AG04450 (cell line): ENCODE results near the gene RUFY3. TPM values are rescaled to one million over a fixed set of nuclear protein-coding genes. Genes with fewer than 3 reads are reported as not detected.

Experiments used
- CTCF ChIA-PET: fragments of 300-600, 350-600 bp; formaldehyde crosslinking; extraction: SDS; loops from one replicate; lab custom pipeline; 2022; ENCODE audit warnings: antibody characterized with exemption, inconsistent platforms; lab: Charles Lee
- POLR2A ChIA-PET: fragments of 350-600 bp; formaldehyde crosslinking; extraction: SDS; loops from one replicate; lab custom pipeline; 2021; ENCODE audit warnings: antibody characterized with exemption, inconsistent platforms; lab: Yijun Ruan, JAX
- DNase-seq: peaks from one replicate; pipeline ENCODE4 v3.0.0-alpha.2; 2011; ENCODE audit warnings: low read depth, low spot score
- H3K27ac ChIP-seq: one replicate; pipeline ENCODE4 v1.5.1; 2012; ENCODE audit warnings: low read depth, low read length, control low read depth
- H3K27me3 ChIP-seq: one replicate; pipeline ENCODE4 v1.6.0; 2012; ENCODE audit warnings: low read length; ENCODE audit not compliant: control insufficient read depth, insufficient read depth
- H3K4me3 ChIP-seq: 2 replicates; pipeline ENCODE4 v1.5.1; 2011; ENCODE audit warnings: mild to moderate bottlenecking, low read depth, low read length, control low read depth
- H3K9me3 ChIP-seq: 2 replicates; pipeline ENCODE4 v1.5.1; 2012; ENCODE audit warnings: low read length; ENCODE audit not compliant: control insufficient read depth, insufficient read depth
- polyA plus RNA-seq: library from polyadenylated mRNA; depleted of rRNA; stranded (reverse); fragments of >200 nt; gene quantifications from 2 replicates; pipeline ENCODE4 v1.2.3, GENCODE V29; 2011
- TF ChIP-seq, protein P1 (sequence below): IDR thresholded peaks from 2 replicates; pipeline ENCODE4 v1.5.1; 2011; ENCODE audit warnings: low read depth, low read length, control low read depth, inconsistent platforms

The RUFY3 gene
- polyA plus RNA-seq, 1 experiment, result 57.9 TPM

DNA sequence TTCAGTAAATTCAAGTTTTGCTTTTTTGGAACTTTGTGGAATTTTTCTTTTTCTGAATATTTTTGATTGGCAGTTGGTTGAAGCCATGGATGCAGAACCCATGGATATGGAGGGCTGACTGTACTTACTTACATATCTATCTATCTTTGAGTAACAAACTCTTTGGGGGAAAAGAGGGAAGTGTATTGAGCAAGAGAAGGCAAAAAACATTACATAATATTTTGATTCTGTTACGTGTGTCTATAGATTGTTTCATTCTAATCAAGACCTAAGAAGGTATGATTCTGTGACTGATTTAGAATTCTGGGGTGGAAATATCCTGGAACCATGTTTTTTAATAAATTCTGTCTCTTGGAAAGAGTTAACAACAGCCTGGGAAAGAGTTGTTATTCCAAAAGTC, 86.4 kb downstream of the RUFY3 start:
- H3K4me3 ChIP-seq, result no peak overlapping the region
- TF ChIP-seq, protein P1, sequence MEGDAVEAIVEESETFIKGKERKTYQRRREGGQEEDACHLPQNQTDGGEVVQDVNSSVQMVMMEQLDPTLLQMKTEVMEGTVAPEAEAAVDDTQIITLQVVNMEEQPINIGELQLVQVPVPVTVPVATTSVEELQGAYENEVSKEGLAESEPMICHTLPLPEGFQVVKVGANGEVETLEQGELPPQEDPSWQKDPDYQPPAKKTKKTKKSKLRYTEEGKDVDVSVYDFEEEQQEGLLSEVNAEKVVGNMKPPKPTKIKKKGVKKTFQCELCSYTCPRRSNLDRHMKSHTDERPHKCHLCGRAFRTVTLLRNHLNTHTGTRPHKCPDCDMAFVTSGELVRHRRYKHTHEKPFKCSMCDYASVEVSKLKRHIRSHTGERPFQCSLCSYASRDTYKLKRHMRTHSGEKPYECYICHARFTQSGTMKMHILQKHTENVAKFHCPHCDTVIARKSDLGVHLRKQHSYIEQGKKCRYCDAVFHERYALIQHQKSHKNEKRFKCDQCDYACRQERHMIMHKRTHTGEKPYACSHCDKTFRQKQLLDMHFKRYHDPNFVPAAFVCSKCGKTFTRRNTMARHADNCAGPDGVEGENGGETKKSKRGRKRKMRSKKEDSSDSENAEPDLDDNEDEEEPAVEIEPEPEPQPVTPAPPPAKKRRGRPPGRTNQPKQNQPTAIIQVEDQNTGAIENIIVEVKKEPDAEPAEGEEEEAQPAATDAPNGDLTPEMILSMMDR, result no peak
- ChIA-PET POLR2A (interaction anchor here (0.6 kb wide), 2 partner anchors 92 to 325 kb away, joined by 3 read pairs; no protein-coding TSS in a partner anchor), CTCF (interaction anchor here (1.3 kb wide), 1 partner anchor 156 kb away, joined by 3 read pairs; no protein-coding TSS in a partner anchor)
- DNase-seq, result no peak
- no peaks in the 10 kb centered on the region for H3K9me3 ChIP-seq
- no peak overlapping the region for H3K27ac ChIP-seq
- no peaks in the 10 kb centered on the region for H3K27me3 ChIP-seq

DNA sequence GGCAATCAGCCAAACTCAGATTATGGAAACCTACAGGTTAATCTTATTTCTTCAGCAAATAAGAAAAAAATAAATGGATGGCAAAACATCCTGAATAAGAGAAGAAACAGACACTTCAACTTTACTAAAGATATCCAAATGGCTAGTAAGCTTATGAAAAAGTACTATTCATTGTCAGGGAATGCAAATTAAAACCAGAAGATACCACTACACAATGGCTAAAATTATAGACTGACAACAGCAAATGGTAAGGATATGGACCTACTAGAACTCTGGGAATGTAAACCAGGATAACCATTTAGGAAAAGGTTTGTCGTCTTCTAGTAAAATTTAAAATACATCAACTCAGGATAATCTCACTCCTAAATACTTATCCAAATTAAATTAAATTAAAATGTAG, 93.6 kb downstream of the RUFY3 start:
- H3K4me3 ChIP-seq, result no peak overlapping the region
- DNase-seq, result no peak
- no peak overlapping the region for H3K27ac ChIP-seq
- H3K27me3 ChIP-seq, result no peaks in the 10 kb centered on the region
- H3K9me3 ChIP-seq, result no peaks in the 10 kb centered on the region
- POLR2A ChIA-PET, result no interaction called here
- TF ChIP-seq, protein P1, result no peak
- CTCF ChIA-PET, result interaction anchor here (1.7 kb wide), 1 partner anchor 164 kb away, joined by 4 read pairs; no protein-coding TSS in a partner anchor

DNA sequence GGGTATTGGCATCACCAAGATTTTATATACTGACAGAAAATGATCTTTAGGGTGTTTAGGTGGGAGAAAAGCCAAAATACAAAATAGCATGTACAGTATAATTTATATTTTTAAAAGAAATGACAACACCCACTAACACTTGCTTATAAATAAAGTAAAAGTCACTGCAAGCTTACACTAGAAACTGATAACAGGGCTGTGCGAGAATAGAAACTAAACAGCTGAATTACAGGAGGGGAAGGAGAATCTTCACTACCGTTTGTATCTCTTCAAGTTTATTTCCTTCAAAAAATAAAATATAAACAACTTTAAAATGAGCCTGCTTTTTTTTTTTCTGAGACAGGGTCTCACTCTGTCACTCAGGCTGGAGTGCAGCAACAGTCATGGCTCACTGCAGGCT, 95.1 kb downstream of the RUFY3 start:
- Histone ChIP-seq H3K4me3 (no peak overlapping the region), H3K9me3 (no peaks in the 10 kb centered on the region), H3K27ac (no peak overlapping the region), H3K27me3 (no peaks in the 10 kb centered on the region)
- DNase-seq, result no peak
- CTCF ChIA-PET, result no interaction called here
- TF ChIP-seq, protein P1, result no peak
- POLR2A ChIA-PET, result no interaction called here

DNA sequence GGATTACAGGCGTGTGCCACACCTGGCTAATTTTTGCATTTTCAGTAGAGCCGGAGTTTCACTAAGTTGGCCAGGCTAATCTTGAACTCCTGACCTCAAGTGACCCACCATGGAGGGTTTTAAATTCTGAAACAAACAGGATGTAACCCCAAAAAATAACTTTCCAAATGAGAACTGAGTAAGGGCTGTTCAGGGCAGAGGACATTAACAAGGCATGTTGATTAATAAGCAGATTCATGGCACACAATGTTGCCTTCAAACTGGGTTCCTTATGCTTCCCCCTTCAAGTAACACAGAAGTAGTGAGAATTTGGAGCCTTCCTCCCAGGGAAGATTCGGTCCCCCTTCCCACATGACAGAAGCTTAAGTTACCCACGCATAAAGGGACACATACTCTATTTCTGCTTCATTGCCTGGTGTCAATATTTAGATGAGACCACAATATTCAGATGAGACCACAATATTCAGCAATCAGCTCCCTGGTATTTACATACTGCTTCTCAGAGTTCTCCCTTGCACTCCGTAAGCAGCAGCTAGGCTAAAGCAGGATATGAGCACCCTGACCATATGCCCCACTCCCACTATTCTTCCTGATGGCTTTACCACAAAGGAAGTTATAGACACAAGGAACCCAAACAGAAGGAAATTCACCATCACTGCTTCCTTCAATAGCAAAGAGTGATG, 96.5 kb downstream of the RUFY3 start:
- H3K9me3 ChIP-seq, result no peaks in the 10 kb centered on the region
- DNase-seq, result no peak
- H3K27me3 ChIP-seq, result no peaks in the 10 kb centered on the region
- no peak overlapping the region for H3K4me3 ChIP-seq
- H3K27ac ChIP-seq, result no peak overlapping the region
- TF ChIP-seq, protein P1, result no peak
- ChIA-PET POLR2A (no interaction called here), CTCF (interaction anchor here (0.5 kb wide), 1 partner anchor 201 kb away, joined by 3 read pairs; no protein-coding TSS in a partner anchor)

DNA sequence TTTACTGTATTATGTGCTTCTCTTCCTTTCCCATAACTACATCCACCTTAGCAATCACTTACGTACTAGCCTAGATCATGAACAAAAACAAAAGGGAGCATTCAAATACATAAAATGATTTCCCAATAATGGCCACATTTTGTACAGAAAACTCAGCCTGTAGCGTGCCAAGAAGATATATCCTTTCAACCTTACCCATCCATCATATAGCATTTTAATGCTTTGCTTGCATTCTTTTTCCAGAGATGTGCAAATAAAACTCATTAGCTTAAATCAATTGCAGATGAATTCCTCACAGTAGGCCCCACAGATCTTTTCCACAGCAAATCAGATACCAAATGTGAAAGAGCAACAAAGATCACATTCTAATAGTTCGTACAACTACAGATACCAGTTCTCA, 97.2 kb downstream of the RUFY3 start:
- ChIA-PET POLR2A (no interaction called here), CTCF (interaction anchor here (0.5 kb wide), 1 partner anchor 202 kb away, joined by 3 read pairs; no protein-coding TSS in a partner anchor)
- Histone ChIP-seq H3K9me3 (no peaks in the 10 kb centered on the region), H3K27ac (no peak overlapping the region), H3K4me3 (no peak overlapping the region), H3K27me3 (no peaks in the 10 kb centered on the region)
- TF ChIP-seq, protein P1, result no peak
- DNase-seq, result no peak
